GM12875 (cell line): ENCODE measurements around the gene CHI3L2.

ENCODE experiments used
- H3K4me3 ChIP-seq: one replicate; pipeline ENCODE4 v1.5.1; 2011; ENCODE audit warnings: low read depth, low read length, control low read depth
- CTCF ChIP-seq: IDR thresholded peaks from 2 replicates; pipeline ENCODE4 v1.5.1; 2011; ENCODE audit warnings: low read depth, mild to moderate bottlenecking, control low read depth, inconsistent platforms, low read length, moderate library complexity, borderline replicate concordance; ENCODE audit not compliant: insufficient read depth

CHI3L2 gene

GRCh38 chr1:111216751-111217150 lies 10.8 kb upstream of the CHI3L2 start:
- H3K4me3 ChIP-seq = no peak overlapping the region
- no peak for TF ChIP-seq CTCF

- no peak overlapping the region for H3K4me3 ChIP-seq
- no peak for TF ChIP-seq CTCF
Observed at GRCh38 chr1:111217183-111217910, 10.2 kb upstream of the CHI3L2 start.

GRCh38 chr1:111218701-111219556 lies 8.6 kb upstream of the CHI3L2 start:
- no peak for TF ChIP-seq CTCF
- no peak overlapping the region for H3K4me3 ChIP-seq

- no peak overlapping the region for H3K4me3 ChIP-seq
- TF ChIP-seq CTCF = no peak
Observed at GRCh38 chr1:111219557-111220286, 7.8 kb upstream of the CHI3L2 start.

- H3K4me3 ChIP-seq = no peak overlapping the region
- TF ChIP-seq CTCF = no peak
Observed at GRCh38 chr1:111220302-111220890, 7.1 kb upstream of the CHI3L2 start.

GRCh38 chr1:111221276-111221632 lies 6.3 kb upstream of the CHI3L2 start:
- TF ChIP-seq CTCF = no peak
- H3K4me3 ChIP-seq = no peak overlapping the region
